Sigmoid colon (tissue), 7 donors: ENCODE measurements around the gene PARP15. TPM values are rescaled to one million over a fixed set of nuclear protein-coding genes. Genes with fewer than 3 reads are reported as not detected.
"Not testable (repeated sequence)": the region's sequence is repeated elsewhere in the genome, so short reads cannot be mapped to it uniquely, and the experiment has no call there.

Source experiments
- DNase-seq: peaks from one replicate; pipeline ENCODE4 v3.0.0-alpha.2; 2019
- H3K27ac ChIP-seq, 4 donors: fragments of 200-600 bp; sonication (generic); one replicate each; pipeline ENCODE4 v1.5.1; 2016 to 2019; ENCODE audit warnings: mild to moderate bottlenecking in 1 of 4
- H3K27me3 ChIP-seq, 3 donors: fragments of 200-600 bp; sonication (generic); one replicate each; pipeline ENCODE4 v1.5.1; 2019; ENCODE audit warnings: mild to moderate bottlenecking in 1 of 3
- H3K36me3 ChIP-seq, 4 donors: fragments of 200-600 bp; sonication (generic); one replicate each; pipeline ENCODE4 v1.5.1; 2016 to 2019
- H3K4me1 ChIP-seq, 4 donors: fragments of 200-600 bp; sonication (generic); one replicate each; pipeline ENCODE4 v1.5.1; 2017 to 2019
- H3K4me3 ChIP-seq, 4 donors: fragments of 200-600 bp; sonication (generic); one replicate each; pipeline ENCODE4 v1.5.1; 2017 to 2019; ENCODE audit warnings: mild to moderate bottlenecking in 2 of 4, moderate library complexity in 1 of 4
- H3K9me3 ChIP-seq, 4 donors: fragments of 200-600 bp in 3 of 4; sonication (generic) in 3 of 4; one replicate each; pipeline versions ENCODE4 v1.5.1 to v1.6.1; 2013 to 2019
- CTCF ChIP-seq, 4 experiments: fragments of 450-650 bp in 3 of 4; fragments of 200-600 bp in 1 of 4; IDR thresholded peaks; one replicate each; pipeline ENCODE4 v1.5.1; 2016 to 2019; ENCODE audit warnings: antibody characterized with exemption in 4 of 4, mild to moderate bottlenecking in 3 of 4, moderate library complexity in 2 of 4
- EP300 ChIP-seq, 4 donors: sonication (generic); formaldehyde crosslinking; IDR thresholded peaks; one replicate each; pipeline ENCODE4 v1.6.1; 2017; ENCODE audit warnings: antibody characterized with exemption in 4 of 4
- POLR2A ChIP-seq, 2 donors: fragments of 450-650 bp; IDR thresholded peaks; one replicate each; pipeline ENCODE4 v1.6.1; 2016; ENCODE audit warnings: antibody characterized with exemption in 2 of 2, mild to moderate bottlenecking in 2 of 2, moderate library complexity in 2 of 2
- POLR2AphosphoS5 ChIP-seq, 4 donors: sonication (generic); formaldehyde crosslinking; IDR thresholded peaks; one replicate each; pipeline ENCODE4 v1.6.1; 2017; ENCODE audit warnings: antibody characterized with exemption in 4 of 4
- WGBS, 2 donors: extraction: QIAGEN DNeasy Blood & Tissue Kit; methylation state at CpG; one replicate each; pipeline ENCODE4 v1.1.7; 2013; 5-methylcytosine and 5-hydroxymethylcytosine counted together
- intact Hi-C: fragments of 100-400 bp; cut with DNase I; formaldehyde crosslinking; loops from one replicate; pipeline ENCODE4 v1.15.1; 2023
- polyA plus RNA-seq, 3 donors: library from polyadenylated mRNA; stranded (reverse); fragments of 200-250 nt; gene quantifications; one replicate each; pipeline ENCODE4 v1.2.3, GENCODE V29; 2013
- total RNA-seq, 4 donors: library from RNA; depleted of rRNA; stranded (reverse); fragments of >200 nt; gene quantifications; one replicate each; pipeline ENCODE4 v1.1.0, GENCODE V29; 2016
- donor health status: healthy with polysubstance abuse.
- donor health status: Bipolar disorder and iron deficiency.
- donor health status: healthy.

PARP15 gene
- total and polyA plus RNA-seq, 7 donors: 1.1 to 16.8 (median 2.9) TPM; not detected in 1

GRCh38 chr3:122640437-122640999 is 63.1 kb downstream of the PARP15 start:
- no peaks in the 10 kb centered on the region for H3K9me3 ChIP-seq
- no peak overlapping the region for H3K27ac ChIP-seq
- TF ChIP-seq POLR2AphosphoS5 (IDR thresholded peaks at IDR 0.05): no peak
- no peak for TF ChIP-seq POLR2A (IDR thresholded peaks at IDR 0.05)
- TF ChIP-seq CTCF (IDR thresholded peaks at IDR 0.05): no peak
- no peak for TF ChIP-seq EP300 (IDR thresholded peaks at IDR 0.05)
- no peak for DNase-seq
- intact Hi-C loops: no loop called here
- no peaks in the 10 kb centered on the region for H3K36me3 ChIP-seq
- no peaks in the 10 kb centered on the region for H3K4me1 ChIP-seq
- H3K4me3 ChIP-seq: no peak overlapping the region
- no peaks in the 10 kb centered on the region for H3K27me3 ChIP-seq

- 87% methylated on average over 2 of the region's 2 CpGs for WGBS, 2 donors
- Histone ChIP-seq H3K4me1 (no peaks in the 10 kb centered on the region), H3K4me3 (no peak overlapping the region), H3K36me3 (no peaks in the 10 kb centered on the region), H3K27me3 (no peaks in the 10 kb centered on the region), H3K9me3 (no peaks in the 10 kb centered on the region), H3K27ac (no peak overlapping the region)
- TF ChIP-seq POLR2A (IDR thresholded peaks at IDR 0.05): no peak
- DNase-seq: no peak
- intact Hi-C loops: no loop called here
These were observed 65.5 kb downstream of the PARP15 start for GRCh38 chr3:122642935-122643334.

- Histone ChIP-seq H3K36me3 (no peaks in the 10 kb centered on the region), H3K27me3 (no peaks in the 10 kb centered on the region), H3K27ac (no peak overlapping the region), H3K4me1 (no peaks in the 10 kb centered on the region), H3K9me3 (no peaks in the 10 kb centered on the region), H3K4me3 (no peak overlapping the region)
- no peak for TF ChIP-seq POLR2AphosphoS5 (IDR thresholded peaks at IDR 0.05)
- TF ChIP-seq CTCF (IDR thresholded peaks at IDR 0.05): no peak
- no peak for TF ChIP-seq EP300 (IDR thresholded peaks at IDR 0.05)
- TF ChIP-seq POLR2A (IDR thresholded peaks at IDR 0.05): no peak
- WGBS, 2 donors: 72 to 79% methylated on average over 5 of the region's 5 CpGs
- DNase-seq: no peak
- intact Hi-C loops: no loop called here
These were observed 68.9 kb downstream of the PARP15 start for GRCh38 chr3:122646146-122646988.

- intact Hi-C loops, H3K36me3 ChIP-seq, H3K27me3 ChIP-seq, H3K4me3 ChIP-seq, H3K9me3 ChIP-seq, H3K27ac ChIP-seq, H3K4me1 ChIP-seq, DNase-seq: not testable (repeated sequence)
- 65 to 70% methylated on average over 11 of the region's 11 CpGs for WGBS, 2 donors
These were observed 73.9 kb downstream of the PARP15 start for GRCh38 chr3:122651233-122651907.

GRCh38 chr3:122651962-122652361 is 74.5 kb downstream of the PARP15 start:
- H3K9me3 ChIP-seq, H3K4me3 ChIP-seq, H3K4me1 ChIP-seq, H3K36me3 ChIP-seq, H3K27me3 ChIP-seq, intact Hi-C loops, H3K27ac ChIP-seq, DNase-seq: not testable (repeated sequence)
- WGBS, 2 donors: 65 to 68% methylated on average over 6 of the region's 6 CpGs

GRCh38 chr3:122658336-122658735 is 80.9 kb downstream of the PARP15 start:
- H3K27ac ChIP-seq, H3K4me1 ChIP-seq, H3K4me3 ChIP-seq, H3K36me3 ChIP-seq, H3K9me3 ChIP-seq, DNase-seq, H3K27me3 ChIP-seq, intact Hi-C loops: not testable (repeated sequence)
- 97% methylated on average over 4 of the region's 4 CpGs for WGBS, 2 donors
